CD14-positive monocyte (primary cell): Measurements from ENCODE around the gene NID2. TPM values are rescaled to one million over a fixed set of nuclear protein-coding genes. Genes with fewer than 3 reads are reported as not detected.

Experiments used
- DNase-seq, 3 donors: peaks; one replicate each; pipeline ENCODE4 v3.0.0-alpha.2; 2011 to 2022
- H2AFZ ChIP-seq: 2 replicates; pipeline ENCODE4 v1.6.0; 2012; ENCODE audit warnings: mild to moderate bottlenecking, low read depth, low read length, inconsistent platforms; ENCODE audit not compliant: insufficient read depth, poor library complexity, severe bottlenecking
- H3K27ac ChIP-seq, 2 donors: 1 replicate in 1 of 2; 2 replicates in 1 of 2; pipeline ENCODE4 v1.5.1; 2012 to 2013; ENCODE audit warnings: low read length in 2 of 2, control low read depth in 1 of 2, inconsistent platforms in 1 of 2, low read depth in 1 of 2, mild to moderate bottlenecking in 1 of 2
- H3K27me3 ChIP-seq, 2 donors: one replicate each; pipeline versions ENCODE4 v1.6.0 to v1.6.1; 2011 to 2013; ENCODE audit warnings: low read length in 2 of 2; ENCODE audit not compliant: control insufficient read depth in 2 of 2, insufficient read depth in 2 of 2
- H3K36me3 ChIP-seq, 2 donors: replicated peaks in 1 of 2; 1 replicate in 1 of 2; 2 replicates in 1 of 2; pipeline versions ENCODE4 v1.5.1 to v1.6.1; 2012 to 2013; ENCODE audit warnings: low read length in 2 of 2, control low read depth in 1 of 2, inconsistent platforms in 1 of 2, mild to moderate bottlenecking in 1 of 2; ENCODE audit not compliant: insufficient read depth in 2 of 2, control insufficient read depth in 1 of 2
- H3K4me1 ChIP-seq, 2 donors: 1 replicate in 1 of 2; 2 replicates in 1 of 2; pipeline versions ENCODE4 v1.5.1 to v1.6.1; 2012 to 2013; ENCODE audit warnings: low read length in 2 of 2, control low read depth in 1 of 2, inconsistent platforms in 1 of 2, mild to moderate bottlenecking in 1 of 2, moderate library complexity in 1 of 2; ENCODE audit not compliant: insufficient read depth in 2 of 2, control insufficient read depth in 1 of 2
- H3K4me2 ChIP-seq: replicated peaks from 2 replicates; pipeline ENCODE3; 2012; ENCODE audit warnings: low read length, moderate library complexity, mild to moderate bottlenecking; ENCODE audit not compliant: poor library complexity, severe bottlenecking; ENCODE audit errors: extremely low read depth
- H3K4me3 ChIP-seq, 3 experiments: fragments of 200-600 bp in 1 of 3; sonication (generic) in 1 of 3; replicated peaks in 1 of 3; 1 replicate in 2 of 3; 2 replicates in 1 of 3; pipeline ENCODE4 v1.5.1; 2011 to 2013; ENCODE audit warnings: low read length in 3 of 3, mild to moderate bottlenecking in 3 of 3, control low read depth in 2 of 3, low read depth in 2 of 3, inconsistent platforms in 1 of 3, moderate library complexity in 1 of 3
- H3K79me2 ChIP-seq: 2 replicates; pipeline ENCODE4 v1.6.0; 2012; ENCODE audit warnings: mild to moderate bottlenecking, control low read depth, inconsistent platforms, low read length, moderate library complexity; ENCODE audit not compliant: insufficient read depth
- H3K9ac ChIP-seq: 2 replicates; pipeline ENCODE4 v1.6.0; 2017; ENCODE audit warnings: low read length, mild to moderate bottlenecking; ENCODE audit not compliant: insufficient read depth, poor library complexity, severe bottlenecking
- H3K9me3 ChIP-seq, 2 donors: replicated peaks in 1 of 2; 1 replicate in 1 of 2; 2 replicates in 1 of 2; pipeline versions ENCODE4 v1.5.1 to v1.6.1; 2012 to 2013; ENCODE audit warnings: low read length in 2 of 2, control low read depth in 1 of 2; ENCODE audit not compliant: control insufficient read depth in 1 of 2, insufficient read depth in 1 of 2
- H4K20me1 ChIP-seq: 2 replicates; pipeline ENCODE4 v1.6.0; 2012; ENCODE audit warnings: mild to moderate bottlenecking, low read length, control low read depth, moderate library complexity; ENCODE audit not compliant: insufficient read depth
- H3K27ac Mint-ChIP-seq, 7 donors: one replicate each; pipeline ENCODE4 v1.8.0; 2020; ENCODE audit warnings: mild to moderate bottlenecking in 7 of 7, mixed read lengths in 7 of 7, moderate library complexity in 6 of 7, inconsistent platforms in 2 of 7
- H3K27me3 Mint-ChIP-seq, 3 donors: one replicate each; pipeline ENCODE4 v1.8.0; 2021 to 2022; ENCODE audit warnings: low read depth in 3 of 3, mild to moderate bottlenecking in 3 of 3, mixed read lengths in 3 of 3, moderate library complexity in 3 of 3, inconsistent platforms in 1 of 3
- H3K36me3 Mint-ChIP-seq, 2 donors: one replicate each; pipeline ENCODE4 v1.8.0; 2020; ENCODE audit warnings: mixed read lengths in 2 of 2, inconsistent platforms in 1 of 2, mild to moderate bottlenecking in 1 of 2
- H3K4me1 Mint-ChIP-seq: one replicate; pipeline ENCODE4 v1.8.0; 2020; ENCODE audit warnings: mild to moderate bottlenecking, mixed read lengths
- H3K4me3 Mint-ChIP-seq, 2 donors: one replicate each; pipeline ENCODE4 v1.8.0; 2020; ENCODE audit warnings: mild to moderate bottlenecking in 2 of 2, mixed read lengths in 2 of 2, moderate library complexity in 1 of 2
- H3K9me3 Mint-ChIP-seq, 7 donors: one replicate each; pipeline ENCODE4 v1.8.0; 2020 to 2022; ENCODE audit warnings: mixed read lengths in 7 of 7, mild to moderate bottlenecking in 6 of 7, moderate library complexity in 6 of 7, inconsistent platforms in 2 of 7
- CTCF ChIP-seq: fragments of 200-600 bp; IDR thresholded peaks from one replicate; pipeline ENCODE4 v1.8.0; 2022; ENCODE audit warnings: antibody characterized with exemption, mild to moderate bottlenecking
- WGBS: methylation state at CpG from one replicate; pipeline ENCODE4 v1.1.5; 2013; ENCODE audit warnings: missing lambda C conversion rate; ENCODE audit not compliant: insufficient coverage; 5-methylcytosine and 5-hydroxymethylcytosine counted together
- intact Hi-C, 2 donors: fragments of 100-400 bp; cut with micrococcal nuclease; formaldehyde crosslinking; loops; one replicate each; pipeline versions ENCODE4 v1.15.0 to v1.15.1; 2023
- polyA plus RNA-seq, 3 donors: library from polyadenylated mRNA; depleted of rRNA in 1 of 3; unstranded in 2 of 3; stranded (reverse) in 1 of 3; fragments of 300-500 nt in 2 of 3; fragments of >200 nt in 1 of 3; fragmentation: Illumina TruSeq in 2 of 3; gene quantifications; 1 replicate in 2 of 3; 2 replicates in 1 of 3; pipeline ENCODE4 v1.2.3, GENCODE V29; 2012 to 2021

NID2 gene
- polyA plus RNA-seq, 3 donors: not detected

GRCh38 chr14:52080158-52080800 lies 11.4 kb upstream of the NID2 start:
- no CpG with 5 or more reads among the region's 2 CpGs for WGBS
- no peak overlapping the region for H2AFZ ChIP-seq
- Mint-ChIP-seq H3K4me3 (no peak overlapping the region), H3K36me3 (no peaks in the 10 kb centered on the region), H3K27ac (no peak overlapping the region), H3K4me1 (no peaks in the 10 kb centered on the region), H3K9me3 (peaks cover 0 to 6% (median 0%) of the 10 kb centered on the region in 7 donors), H3K27me3 (peaks cover 2 to 6% (median 2%) of the 10 kb centered on the region in 3 donors)
- no peak overlapping the region for H3K4me3 ChIP-seq
- peaks cover 0 to 2% of the 10 kb centered on the region in 2 donors for H3K27me3 ChIP-seq
- no peaks in the 10 kb centered on the region for H4K20me1 ChIP-seq
- intact Hi-C loops: no loop called here
- no peaks in the 10 kb centered on the region for H3K79me2 ChIP-seq
- no peaks in the 10 kb centered on the region for H3K9me3 ChIP-seq
- H3K4me1 ChIP-seq: no peaks in the 10 kb centered on the region
- no peak for TF ChIP-seq CTCF
- no peak overlapping the region for H3K4me2 ChIP-seq
- H3K36me3 ChIP-seq: no peaks in the 10 kb centered on the region
- DNase-seq: no peak
- no peak overlapping the region for H3K9ac ChIP-seq
- no peak overlapping the region for H3K27ac ChIP-seq

- Histone ChIP-seq H3K27ac (no peak overlapping the region), H3K36me3 (no peaks in the 10 kb centered on the region), H3K4me1 (no peaks in the 10 kb centered on the region), H3K27me3 (peaks cover 0 to 2% of the 10 kb centered on the region in 2 donors), H3K9me3 (no peaks in the 10 kb centered on the region), H3K9ac (no peak overlapping the region), H2AFZ (no peak overlapping the region), H3K4me2 (no peak overlapping the region), H4K20me1 (no peaks in the 10 kb centered on the region), H3K79me2 (no peaks in the 10 kb centered on the region), H3K4me3 (no peak overlapping the region)
- no peaks in the 10 kb centered on the region for H3K4me1 Mint-ChIP-seq
- no peak overlapping the region for H3K4me3 Mint-ChIP-seq
- H3K9me3 Mint-ChIP-seq: peaks cover 0 to 3% (median 0%) of the 10 kb centered on the region in 7 donors
- no peaks in the 10 kb centered on the region for H3K36me3 Mint-ChIP-seq
- intact Hi-C loops: no loop called here
- 100% methylated on average over 2 of the region's 7 CpGs for WGBS
- H3K27ac Mint-ChIP-seq: no peak overlapping the region
- H3K27me3 Mint-ChIP-seq: peaks cover 2 to 8% (median 2%) of the 10 kb centered on the region in 3 donors
- TF ChIP-seq CTCF: no peak
- no peak for DNase-seq
These were observed 10.5 kb upstream of the NID2 start for GRCh38 chr14:52079239-52079959.
